Measurements from ENCODE around the gene NFATC4.

Gene NFATC4

GRCh38 chr14:24368212-24368561 lies 203 bp downstream of the NFATC4 start:
- no peak for DNase-seq (ENCODE audit: extremely low spot score)
- CTCF ChIA-PET: no interaction called here
- POLR2A ChIA-PET: interaction anchor here (0.6 to 1.4 kb wide), 5 partner anchors 24 to 64 kb away, joined by 4 to 10 read pairs (median 4); partner anchors contain the start of genes CBLN3 and KHNYN
- TF ChIP-seq FOXM1 (IDR thresholded peaks at IDR 0.05; ENCODE audit: borderline replicate concordance) (no peak), L3MBTL2 (conservative IDR thresholded peaks at IDR 0.05) (no peak; the same call in 1 of the 2 replicates), LEF1 (IDR thresholded peaks at IDR 0.05; ENCODE audit: borderline replicate concordance) (no peak), SP1 (IDR thresholded peaks at IDR 0.05) (no peak), ARNT (IDR thresholded peaks at IDR 0.05) (no peak), ZNF384 (IDR thresholded peaks at IDR 0.05) (no peak), PKNOX1 (IDR thresholded peaks at IDR 0.05) (no peak)

GRCh38 chr14:24368562-24369252 lies 723 bp downstream of the NFATC4 start:
- TF ChIP-seq NFRKB (IDR thresholded peaks at IDR 0.05) (no peak), ELF4 (IDR thresholded peaks at IDR 0.05) (no peak), SUZ12 (IDR thresholded peaks at IDR 0.05) (no peak), PKNOX1 (IDR thresholded peaks at IDR 0.05) (no peak), ZNF384 (IDR thresholded peaks at IDR 0.05) (no peak), LEF1 (IDR thresholded peaks at IDR 0.05; ENCODE audit: borderline replicate concordance) (no peak), BHLHE40 (IDR thresholded peaks at IDR 0.05; ENCODE audit: borderline replicate concordance) (no peak)
- CTCF ChIA-PET: no interaction called here
- POLR2A ChIA-PET: interaction anchor here (0.6 to 1.4 kb wide), 4 partner anchors 28 to 63 kb away, joined by 4 to 10 read pairs (median 5); partner anchors contain the start of genes CBLN3 and KHNYN
- DNase-seq (ENCODE audit: extremely low spot score): peak; percentile 33

- TF ChIP-seq ELF4 (IDR thresholded peaks at IDR 0.05) (no peak), PKNOX1 (IDR thresholded peaks at IDR 0.05) (no peak), L3MBTL2 (conservative IDR thresholded peaks at IDR 0.05) (no peak), SUZ12 (IDR thresholded peaks at IDR 0.05) (no peak), ZNF384 (IDR thresholded peaks at IDR 0.05) (no peak), FOXM1 (IDR thresholded peaks at IDR 0.05; ENCODE audit: borderline replicate concordance) (no peak), SP1 (IDR thresholded peaks at IDR 0.05) (no peak), HDGF (IDR thresholded peaks at IDR 0.05; ENCODE audit: borderline replicate concordance) (no peak), NFRKB (IDR thresholded peaks at IDR 0.05) (no peak), TARDBP (IDR thresholded peaks at IDR 0.05) (no peak)
- no peak for DNase-seq (ENCODE audit: extremely low spot score)
- ChIA-PET POLR2A (interaction anchor here (1.3 to 1.7 kb wide), 2 partner anchors 10 to 61 kb away, joined by 8 to 13 read pairs; partner anchors contain the start of genes CBLN3 and KHNYN), CTCF (interaction anchor here (0.9 to 3.2 kb wide), 2 partner anchors 9 to 62 kb away, joined by 4 to 19 read pairs; no protein-coding TSS in a partner anchor)
These were observed 1.5 kb downstream of the NFATC4 start for GRCh38 chr14:24369463-24369862.

GRCh38 chr14:24369907-24370687 lies 2.1 kb downstream of the NFATC4 start:
- ChIA-PET POLR2A (interaction anchor here (1.1 to 2.1 kb wide), 5 partner anchors 9 to 72 kb away, joined by 3 to 13 read pairs (median 7); partner anchors contain the start of genes CBLN3, KHNYN and NYNRIN), CTCF (interaction anchor here (0.9 to 3.2 kb wide), 3 partner anchors 9 to 66 kb away, joined by 3 to 19 read pairs (median 4); no protein-coding TSS in a partner anchor)

More at GRCh38 chr14:24369907-24370687, 2.1 kb downstream of the NFATC4 start:
- DNase-seq (ENCODE audit: extremely low spot score): no peak
- TF ChIP-seq FOXA1 (IDR thresholded peaks at IDR 0.05) (no peak), ARNT (IDR thresholded peaks at IDR 0.05) (no peak), LEF1 (IDR thresholded peaks at IDR 0.05; ENCODE audit: borderline replicate concordance) (no peak), HDGF (IDR thresholded peaks at IDR 0.05; ENCODE audit: borderline replicate concordance) (no peak), TARDBP (IDR thresholded peaks at IDR 0.05) (no peak), SP1 (IDR thresholded peaks at IDR 0.05) (no peak), ZNF384 (IDR thresholded peaks at IDR 0.05) (no peak), PKNOX1 (IDR thresholded peaks at IDR 0.05) (no peak), L3MBTL2 (conservative IDR thresholded peaks at IDR 0.05) (no peak), ELF4 (IDR thresholded peaks at IDR 0.05) (no peak), FOXK2 (IDR thresholded peaks at IDR 0.05) (no peak), SUZ12 (IDR thresholded peaks at IDR 0.05) (no peak), FOXM1 (IDR thresholded peaks at IDR 0.05; ENCODE audit: borderline replicate concordance) (no peak), BHLHE40 (IDR thresholded peaks at IDR 0.05; ENCODE audit: borderline replicate concordance) (no peak), CTBP1 (IDR thresholded peaks at IDR 0.05; ENCODE audit: borderline replicate concordance) (no peak), NFRKB (IDR thresholded peaks at IDR 0.05) (no peak)
